Naive thymus-derived CD4-positive, alpha-beta T cell (primary cell): Measurements from ENCODE around the gene HTR1E. TPM values are rescaled to one million over a fixed set of nuclear protein-coding genes. Genes with fewer than 3 reads are reported as not detected.

Source experiments
- ATAC-seq: fragments of 150-1000 bp; cut with Tn5 transposase; 2 replicates; pipeline ENCODE4 v1.10.0; 2021; ENCODE audit warnings: mild to moderate bottlenecking, moderate library complexity
- CTCF ChIA-PET: fragments of 350-600 bp; sonication (Branson Sonifier 250); formaldehyde crosslinking; loops from one replicate; lab custom pipeline; 2021; ENCODE audit warnings: antibody characterized with exemption; lab: Charles Lee
- POLR2A ChIA-PET: fragments of 350-600 bp; sonication (Branson Sonifier 250); formaldehyde crosslinking; loops from one replicate; lab custom pipeline; 2021; ENCODE audit warnings: antibody characterized with exemption, inconsistent platforms; lab: Charles Lee
- DNase-seq, 9 donors: peaks; one replicate each; pipeline versions ENCODE4 v3.0.0 to v3.0.0-alpha.2; 2020 to 2022; ENCODE audit warnings: mixed read lengths in 1 of 9
- H3K27ac ChIP-seq: one replicate; pipeline ENCODE4 v1.7.0; 2013; ENCODE audit warnings: mild to moderate bottlenecking, low read depth, low read length, moderate library complexity
- H3K27me3 ChIP-seq, 2 donors: one replicate each; pipeline ENCODE4 v1.7.0; 2013; ENCODE audit warnings: low read length in 2 of 2, mild to moderate bottlenecking in 2 of 2, moderate library complexity in 2 of 2; ENCODE audit not compliant: control insufficient read depth in 2 of 2, insufficient read depth in 2 of 2
- H3K36me3 ChIP-seq, 3 experiments: 1 replicate in 2 of 3; 2 replicates in 1 of 3; pipeline ENCODE4 v1.7.0; 2013; ENCODE audit warnings: low read length in 3 of 3, mild to moderate bottlenecking in 3 of 3, moderate library complexity in 1 of 3; ENCODE audit not compliant: insufficient read depth in 3 of 3, control insufficient read depth in 2 of 3
- H3K4me1 ChIP-seq, 2 donors: one replicate each; pipeline ENCODE4 v1.7.0; 2013; ENCODE audit warnings: low read length in 2 of 2, mild to moderate bottlenecking in 2 of 2, moderate library complexity in 1 of 2; ENCODE audit not compliant: control insufficient read depth in 2 of 2, insufficient read depth in 2 of 2
- H3K4me3 ChIP-seq: 2 replicates; pipeline ENCODE4 v1.7.0; 2013; ENCODE audit warnings: mild to moderate bottlenecking, low read length
- H3K9me3 ChIP-seq, 3 experiments: 1 replicate in 2 of 3; 2 replicates in 1 of 3; pipeline ENCODE4 v1.7.0; 2013; ENCODE audit warnings: low read length in 3 of 3; ENCODE audit not compliant: control insufficient read depth in 2 of 3
- H3K27ac Mint-ChIP-seq, 9 donors: one replicate each; pipeline ENCODE4 v1.8.0; 2020 to 2022; ENCODE audit warnings: mixed read lengths in 9 of 9, mild to moderate bottlenecking in 8 of 9, moderate library complexity in 5 of 9, inconsistent platforms in 2 of 9
- H3K27me3 Mint-ChIP-seq, 5 donors: one replicate each; pipeline ENCODE4 v1.8.0; 2021 to 2022; ENCODE audit warnings: mixed read lengths in 5 of 5, mild to moderate bottlenecking in 1 of 5
- H3K36me3 Mint-ChIP-seq, 5 donors: one replicate each; pipeline ENCODE4 v1.8.0; 2020 to 2022; ENCODE audit warnings: mixed read lengths in 5 of 5, mild to moderate bottlenecking in 3 of 5, inconsistent platforms in 1 of 5
- H3K4me1 Mint-ChIP-seq, 7 donors: one replicate each; pipeline ENCODE4 v1.8.0; 2020 to 2022; ENCODE audit warnings: mixed read lengths in 7 of 7, mild to moderate bottlenecking in 3 of 7, inconsistent platforms in 1 of 7
- H3K4me3 Mint-ChIP-seq, 10 donors: one replicate each; pipeline ENCODE4 v1.8.0; 2020 to 2022; ENCODE audit warnings: mild to moderate bottlenecking in 10 of 10, mixed read lengths in 10 of 10, moderate library complexity in 6 of 10, inconsistent platforms in 2 of 10
- H3K9me3 Mint-ChIP-seq, 11 donors: one replicate each; pipeline ENCODE4 v1.8.0; 2020 to 2022; ENCODE audit warnings: mixed read lengths in 11 of 11, mild to moderate bottlenecking in 4 of 11, inconsistent platforms in 1 of 11, moderate library complexity in 1 of 11
- intact Hi-C, 2 donors: fragments of 100-400 bp; cut with micrococcal nuclease; formaldehyde crosslinking; loops; one replicate each; pipeline ENCODE4 v1.15.1; 2023
- polyA plus RNA-seq, 2 donors: library from polyadenylated mRNA; unstranded; fragments of 300-500 nt; fragmentation: Illumina TruSeq; gene quantifications; one replicate each; pipeline ENCODE4 v1.2.3, GENCODE V29; 2021
- total RNA-seq, 6 experiments: library from RNA in 5 of 6; stranded (reverse) in 5 of 6; gene quantifications; 1 replicate in 5 of 6; 2 replicates in 1 of 6; pipeline ENCODE4 v1.2.3 and lab custom pipeline; 2021 to 2026

HTR1E gene
- total and polyA plus RNA-seq, 7 experiments from 2014 or later, result not detected

- CTCF ChIA-PET, result no interaction called here
- Mint-ChIP-seq H3K9me3 (peaks cover 0 to 19% (median 5%) of the 10 kb centered on the region in 11 donors), H3K4me1 (no peaks in the 10 kb centered on the region), H3K36me3 (peaks cover 0 to 6% (median 0%) of the 10 kb centered on the region in 5 donors), H3K4me3 (no peak overlapping the region), H3K27me3 (peaks cover 0 to 6% (median 2%) of the 10 kb centered on the region in 5 donors), H3K27ac (no peak overlapping the region)
- no peaks in the 10 kb centered on the region for H3K9me3 ChIP-seq
- no peak overlapping the region for H3K4me3 ChIP-seq
- H3K27me3 ChIP-seq, result peaks cover 0 to 2% of the 10 kb centered on the region in 2 donors
- no peaks in the 10 kb centered on the region for H3K4me1 ChIP-seq
- POLR2A ChIA-PET, result no interaction called here
- intact Hi-C loops, result no loop called here
- no peaks in the 10 kb centered on the region for H3K36me3 ChIP-seq
- DNase-seq (no peak), ATAC-seq (no peak)
- no peak overlapping the region for H3K27ac ChIP-seq
Observed at GRCh38 chr6:87012035-87012434, 74.7 kb downstream of the HTR1E start.

GRCh38 chr6:87012743-87013142 is 75.4 kb downstream of the HTR1E start:
- DNase-seq, result no peak
- H3K9me3 Mint-ChIP-seq, result peaks cover 0 to 19% (median 5%) of the 10 kb centered on the region in 11 donors
- Histone ChIP-seq H3K27me3 (peaks cover 0 to 2% of the 10 kb centered on the region in 2 donors), H3K27ac (no peak overlapping the region), H3K4me3 (no peak overlapping the region), H3K9me3 (no peaks in the 10 kb centered on the region), H3K36me3 (no peaks in the 10 kb centered on the region), H3K4me1 (no peaks in the 10 kb centered on the region)
- POLR2A ChIA-PET, result no interaction called here
- CTCF ChIA-PET, result no interaction called here
- H3K27ac Mint-ChIP-seq, result no peak overlapping the region
- H3K4me1 Mint-ChIP-seq, result no peaks in the 10 kb centered on the region
- H3K36me3 Mint-ChIP-seq, result peaks cover 0 to 6% (median 0%) of the 10 kb centered on the region in 5 donors
- ATAC-seq, result no peak
- peaks cover 0 to 7% (median 2%) of the 10 kb centered on the region in 5 donors for H3K27me3 Mint-ChIP-seq
- intact Hi-C loops, result no loop called here
- no peak overlapping the region for H3K4me3 Mint-ChIP-seq

- Histone ChIP-seq H3K9me3 (no peaks in the 10 kb centered on the region), H3K27ac (no peak overlapping the region), H3K4me1 (no peaks in the 10 kb centered on the region), H3K4me3 (no peak overlapping the region), H3K27me3 (peaks cover 0 to 2% of the 10 kb centered on the region in 2 donors), H3K36me3 (no peaks in the 10 kb centered on the region)
- H3K9me3 Mint-ChIP-seq, result peaks cover 0 to 8% (median 2%) of the 10 kb centered on the region in 11 donors
- ChIA-PET POLR2A (no interaction called here), CTCF (no interaction called here)
- intact Hi-C loops, result no loop called here
- H3K27ac Mint-ChIP-seq, result no peak overlapping the region
- DNase-seq (no peak), ATAC-seq (no peak)
- peaks cover 0 to 3% (median 0%) of the 10 kb centered on the region in 5 donors for H3K36me3 Mint-ChIP-seq
- H3K4me1 Mint-ChIP-seq, result no peaks in the 10 kb centered on the region
- no peak overlapping the region for H3K4me3 Mint-ChIP-seq
- H3K27me3 Mint-ChIP-seq, result peaks cover 0 to 28% (median 18%) of the 10 kb centered on the region in 5 donors
Observed at GRCh38 chr6:87016772-87017171, 79.4 kb downstream of the HTR1E start.

- no peak overlapping the region for H3K27ac ChIP-seq
- Mint-ChIP-seq H3K27ac (no peak overlapping the region), H3K36me3 (no peaks in the 10 kb centered on the region), H3K27me3 (peaks cover 3 to 19% (median 11%) of the 10 kb centered on the region in 5 donors), H3K4me1 (peaks cover 0 to 1% (median 0%) of the 10 kb centered on the region in 7 donors), H3K9me3 (peaks cover 0 to 1% (median 0%) of the 10 kb centered on the region in 11 donors), H3K4me3 (no peak overlapping the region)
- H3K9me3 ChIP-seq, result no peaks in the 10 kb centered on the region
- H3K36me3 ChIP-seq, result no peaks in the 10 kb centered on the region
- ChIA-PET CTCF (no interaction called here), POLR2A (no interaction called here)
- intact Hi-C loops, result loop anchor here in 1 of 2 donors (5.0 kb wide), 1 partner anchor 1105 kb away; no protein-coding TSS in a partner anchor
- no peak overlapping the region for H3K4me3 ChIP-seq
- H3K27me3 ChIP-seq, result no peaks in the 10 kb centered on the region
- DNase-seq (no peak), ATAC-seq (no peak)
- H3K4me1 ChIP-seq, result no peaks in the 10 kb centered on the region
Observed at GRCh38 chr6:87027021-87027420, 89.7 kb downstream of the HTR1E start.

GRCh38 chr6:87029711-87030314 is 92.5 kb downstream of the HTR1E start:
- POLR2A ChIA-PET, result no interaction called here
- H3K4me1 Mint-ChIP-seq, result no peaks in the 10 kb centered on the region
- no peaks in the 10 kb centered on the region for H3K36me3 Mint-ChIP-seq
- no peak overlapping the region for H3K4me3 Mint-ChIP-seq
- ATAC-seq (no peak), DNase-seq (peak in 1 of 9 donors; percentile 1)
- H3K4me3 ChIP-seq, result no peak overlapping the region
- intact Hi-C loops, result loop anchor here in 1 of 2 donors (5.0 kb wide), 1 partner anchor 1108 kb away; no protein-coding TSS in a partner anchor
- CTCF ChIA-PET, result no interaction called here
- H3K27ac Mint-ChIP-seq, result no peak overlapping the region
- no peaks in the 10 kb centered on the region for H3K4me1 ChIP-seq
- peaks cover 3 to 24% (median 9%) of the 10 kb centered on the region in 5 donors for H3K27me3 Mint-ChIP-seq
- H3K9me3 ChIP-seq, result no peaks in the 10 kb centered on the region
- H3K27ac ChIP-seq, result no peak overlapping the region
- H3K9me3 Mint-ChIP-seq, result peaks cover 0 to 7% (median 0%) of the 10 kb centered on the region in 11 donors
- no peaks in the 10 kb centered on the region for H3K27me3 ChIP-seq
- H3K36me3 ChIP-seq, result no peaks in the 10 kb centered on the region

- intact Hi-C loops, result no loop called here
- Mint-ChIP-seq H3K27ac (no peak overlapping the region), H3K36me3 (no peaks in the 10 kb centered on the region), H3K4me3 (no peak overlapping the region), H3K9me3 (peaks cover 0 to 9% (median 4%) of the 10 kb centered on the region in 11 donors), H3K27me3 (peaks cover 0 to 41% (median 22%) of the 10 kb centered on the region in 5 donors), H3K4me1 (no peaks in the 10 kb centered on the region)
- CTCF ChIA-PET, result no interaction called here
- POLR2A ChIA-PET, result no interaction called here
- H3K27me3 ChIP-seq, result no peaks in the 10 kb centered on the region
- no peak overlapping the region for H3K4me3 ChIP-seq
- DNase-seq (no peak), ATAC-seq (no peak)
- H3K9me3 ChIP-seq, result no peaks in the 10 kb centered on the region
- no peaks in the 10 kb centered on the region for H3K4me1 ChIP-seq
- no peaks in the 10 kb centered on the region for H3K36me3 ChIP-seq
- H3K27ac ChIP-seq, result no peak overlapping the region
Observed at GRCh38 chr6:87040729-87041128, 103.4 kb downstream of the HTR1E start.
